Astrocyte of the spinal cord (primary cell): ENCODE measurements around the gene OR5M3.

Experiments used
- DNase-seq: peaks from one replicate; pipeline ENCODE4 v3.0.0; 2011; ENCODE audit warnings: low read depth, low spot score
- H3K4me3 ChIP-seq: 2 replicates; pipeline ENCODE4 v1.5.1; 2011; ENCODE audit warnings: low read depth, mild to moderate bottlenecking, low read length, moderate library complexity
- in situ Hi-C: cut with HindIII; loops from 2 replicates; pipeline ENCODE4 v1.10.0; 2017; ENCODE audit warnings: low sequenced_read_pairs
- TF ChIP-seq, protein P1 (sequence below): IDR thresholded peaks from 2 replicates; pipeline ENCODE4 v1.5.1; 2012; ENCODE audit warnings: low read depth, mild to moderate bottlenecking, low read length, inconsistent platforms

The OR5M3 gene

DNA sequence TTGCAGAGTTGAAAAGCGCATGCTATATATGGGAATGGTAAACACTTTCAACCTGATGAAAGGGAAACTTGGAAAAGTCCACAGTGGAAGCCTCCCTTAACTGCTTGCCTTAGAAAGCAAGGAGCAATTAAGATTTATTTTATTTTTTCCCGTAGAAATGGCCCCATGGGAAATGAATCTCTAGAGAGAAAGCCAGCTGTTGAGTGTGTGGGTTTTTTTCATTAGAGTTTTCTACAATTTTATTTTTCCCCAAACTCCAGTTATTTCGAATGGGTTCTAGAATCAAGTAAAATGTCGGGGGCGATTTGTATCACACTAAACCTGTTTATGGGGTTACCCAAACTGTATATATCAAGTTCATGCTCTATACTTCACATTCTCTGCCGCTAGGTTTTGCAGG is at the start of gene OR5M3:
TSS of gene OR5M3 (minus strand) at position 101 of the 400 bp plus-strand sequence. CDS start 2,855 bp downstream, outside the sequence.
- TF ChIP-seq, protein P1, sequence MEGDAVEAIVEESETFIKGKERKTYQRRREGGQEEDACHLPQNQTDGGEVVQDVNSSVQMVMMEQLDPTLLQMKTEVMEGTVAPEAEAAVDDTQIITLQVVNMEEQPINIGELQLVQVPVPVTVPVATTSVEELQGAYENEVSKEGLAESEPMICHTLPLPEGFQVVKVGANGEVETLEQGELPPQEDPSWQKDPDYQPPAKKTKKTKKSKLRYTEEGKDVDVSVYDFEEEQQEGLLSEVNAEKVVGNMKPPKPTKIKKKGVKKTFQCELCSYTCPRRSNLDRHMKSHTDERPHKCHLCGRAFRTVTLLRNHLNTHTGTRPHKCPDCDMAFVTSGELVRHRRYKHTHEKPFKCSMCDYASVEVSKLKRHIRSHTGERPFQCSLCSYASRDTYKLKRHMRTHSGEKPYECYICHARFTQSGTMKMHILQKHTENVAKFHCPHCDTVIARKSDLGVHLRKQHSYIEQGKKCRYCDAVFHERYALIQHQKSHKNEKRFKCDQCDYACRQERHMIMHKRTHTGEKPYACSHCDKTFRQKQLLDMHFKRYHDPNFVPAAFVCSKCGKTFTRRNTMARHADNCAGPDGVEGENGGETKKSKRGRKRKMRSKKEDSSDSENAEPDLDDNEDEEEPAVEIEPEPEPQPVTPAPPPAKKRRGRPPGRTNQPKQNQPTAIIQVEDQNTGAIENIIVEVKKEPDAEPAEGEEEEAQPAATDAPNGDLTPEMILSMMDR = no peak
- in situ Hi-C loops = no loop called here
- DNase-seq = no peak
- H3K4me3 ChIP-seq = no peak within 1 kb of the TSS

DNA sequence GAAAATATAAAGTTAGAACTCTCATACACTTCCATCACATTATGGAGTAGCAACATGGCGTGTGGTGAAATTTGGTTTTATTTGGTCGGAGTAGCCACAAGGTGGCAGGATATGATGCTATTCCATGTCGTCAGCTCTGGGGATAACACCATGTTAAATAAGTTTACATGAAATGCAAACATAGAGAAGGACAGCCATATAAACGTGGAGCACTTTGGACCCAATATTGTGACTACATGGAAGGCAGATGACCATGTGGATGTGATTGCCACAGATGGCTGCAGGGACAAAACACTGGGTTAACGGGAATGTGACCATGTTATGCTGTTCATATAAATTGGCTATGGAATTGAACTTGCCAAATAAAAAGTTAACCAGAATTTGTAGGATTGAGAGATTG is 48.9 kb upstream of the OR5M3 start:
- TF ChIP-seq, protein P1 = no peak
- H3K4me3 ChIP-seq = no peak overlapping the region
- no peak for DNase-seq
- in situ Hi-C loops = no loop called here

GRCh38 chr11:56513280-56513679 is 40.1 kb upstream of the OR5M3 start:
- DNase-seq = no peak
- H3K4me3 ChIP-seq = no peak overlapping the region
- TF ChIP-seq, protein P1 = no peak
- in situ Hi-C loops = no loop called here

DNA sequence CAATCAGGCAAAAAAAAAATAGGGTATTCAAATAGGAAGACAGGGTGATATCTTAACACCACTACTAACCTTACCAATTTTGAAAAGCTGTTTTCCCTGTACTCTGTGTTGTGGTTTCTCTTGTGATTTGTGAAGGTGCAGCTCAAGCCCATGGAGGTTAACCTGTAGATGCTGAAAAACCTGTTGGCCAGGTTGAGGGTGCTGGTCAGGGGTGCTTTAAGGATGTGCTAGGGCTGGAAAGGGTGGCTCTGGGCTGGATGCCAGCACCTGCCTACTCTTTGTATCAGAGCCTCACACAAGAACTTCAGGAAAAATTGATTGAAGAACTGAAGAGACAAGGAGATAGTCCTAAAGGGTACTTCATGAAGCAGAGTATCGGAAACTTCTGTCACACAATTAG is 36.3 kb upstream of the OR5M3 start:
- no peak for DNase-seq
- in situ Hi-C loops = no loop called here
- no peak overlapping the region for H3K4me3 ChIP-seq
- TF ChIP-seq, protein P1 = no peak

GRCh38 chr11:56497010-56497409 is 23.9 kb upstream of the OR5M3 start:
- in situ Hi-C loops = no loop called here
- no peak for DNase-seq
- H3K4me3 ChIP-seq = no peak overlapping the region
- TF ChIP-seq, protein P1 = no peak

GRCh38 chr11:56495117-56495516 is 22.0 kb upstream of the OR5M3 start:
- no peak overlapping the region for H3K4me3 ChIP-seq
- DNase-seq = no peak
- in situ Hi-C loops = no loop called here
- TF ChIP-seq, protein P1 = no peak

DNA sequence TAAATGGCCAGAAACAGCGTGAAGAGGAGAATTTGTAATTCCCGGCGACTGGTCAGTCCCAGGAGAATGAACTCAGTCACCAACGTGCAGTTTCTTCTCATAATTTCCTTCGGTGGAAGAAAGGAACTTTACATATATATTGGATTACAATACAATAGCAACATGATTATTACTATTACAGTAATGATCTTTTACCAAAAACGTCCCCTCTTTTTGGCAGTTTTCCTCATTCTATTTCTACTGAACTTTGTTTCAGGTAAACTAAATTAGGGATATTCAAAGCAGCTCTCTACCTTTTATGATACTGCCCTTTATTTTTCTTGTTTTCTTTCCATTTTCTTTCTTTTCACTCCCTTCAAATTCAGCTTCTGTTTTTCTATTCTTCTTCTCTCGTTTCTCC is 18.1 kb upstream of the OR5M3 start, which contains the start of gene OR5M8:
TSS of gene OR5M8 (minus strand) at position 101 of the 400 bp plus-strand sequence. CDS start at position 101, 0 bp downstream.
- in situ Hi-C loops = no loop called here

More for the DNA sequence above, 18.1 kb upstream of the OR5M3 start, which contains the start of gene OR5M8:
- H3K4me3 ChIP-seq = no peak within 1 kb of the TSS
- DNase-seq = no peak
- TF ChIP-seq, protein P1 = no peak
